GM19463 (cell line): ENCODE measurements around the gene RHOBTB1.

ENCODE experiments used
- ATAC-seq: cut with Tn5 transposase; IDR thresholded peaks from one replicate; pipeline ENCODE4 v1.9.1; 2021; ENCODE audit warnings: mild to moderate bottlenecking, moderate library complexity; ENCODE audit not compliant: unreplicated experiment

RHOBTB1 gene

DNA sequence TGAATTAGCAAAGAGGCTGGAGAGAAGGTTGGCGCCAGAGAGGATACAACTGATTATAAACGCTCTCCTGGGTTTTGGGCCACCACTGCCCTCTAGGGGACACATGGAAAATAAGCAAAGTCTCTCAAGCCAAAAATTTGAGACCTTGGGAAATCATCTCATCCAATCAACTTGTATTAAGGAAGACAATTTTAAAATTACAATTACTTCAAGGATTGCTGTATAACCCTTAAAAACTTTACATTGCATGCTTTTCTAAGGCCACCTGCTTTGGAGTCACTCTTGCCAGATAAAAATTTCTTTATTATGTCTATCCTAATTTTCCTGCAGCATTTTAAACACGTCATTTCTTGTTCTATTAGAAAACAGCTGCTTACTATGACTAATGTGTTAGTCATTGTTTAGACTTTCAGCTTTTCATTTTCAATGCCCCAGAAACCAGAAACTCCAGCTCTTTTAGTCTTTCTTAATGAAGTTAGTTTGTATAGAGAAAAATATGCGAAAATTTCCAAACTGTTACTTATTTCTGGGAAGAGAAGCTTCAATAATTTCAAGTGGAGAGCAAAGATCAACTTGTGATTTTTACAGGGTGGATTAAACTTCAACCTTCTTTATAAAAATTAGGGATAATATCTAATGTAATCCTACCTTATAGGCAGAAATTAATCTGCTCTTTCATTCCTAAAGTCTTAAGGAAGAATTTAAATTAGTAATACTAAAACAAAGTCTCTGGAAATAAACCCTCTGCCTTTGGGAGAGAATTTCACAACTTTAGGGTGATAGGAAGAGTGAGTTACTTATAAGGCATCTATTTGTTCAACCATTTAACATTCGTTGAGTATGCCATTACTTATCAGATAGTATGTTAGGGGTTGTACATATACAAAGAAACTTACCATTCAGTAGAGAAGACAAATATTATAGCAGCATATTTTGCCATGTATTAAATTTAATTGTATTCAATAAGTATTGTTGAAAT is 20.6 kb upstream of the RHOBTB1 start:
- peak; percentile 47 for ATAC-seq

DNA sequence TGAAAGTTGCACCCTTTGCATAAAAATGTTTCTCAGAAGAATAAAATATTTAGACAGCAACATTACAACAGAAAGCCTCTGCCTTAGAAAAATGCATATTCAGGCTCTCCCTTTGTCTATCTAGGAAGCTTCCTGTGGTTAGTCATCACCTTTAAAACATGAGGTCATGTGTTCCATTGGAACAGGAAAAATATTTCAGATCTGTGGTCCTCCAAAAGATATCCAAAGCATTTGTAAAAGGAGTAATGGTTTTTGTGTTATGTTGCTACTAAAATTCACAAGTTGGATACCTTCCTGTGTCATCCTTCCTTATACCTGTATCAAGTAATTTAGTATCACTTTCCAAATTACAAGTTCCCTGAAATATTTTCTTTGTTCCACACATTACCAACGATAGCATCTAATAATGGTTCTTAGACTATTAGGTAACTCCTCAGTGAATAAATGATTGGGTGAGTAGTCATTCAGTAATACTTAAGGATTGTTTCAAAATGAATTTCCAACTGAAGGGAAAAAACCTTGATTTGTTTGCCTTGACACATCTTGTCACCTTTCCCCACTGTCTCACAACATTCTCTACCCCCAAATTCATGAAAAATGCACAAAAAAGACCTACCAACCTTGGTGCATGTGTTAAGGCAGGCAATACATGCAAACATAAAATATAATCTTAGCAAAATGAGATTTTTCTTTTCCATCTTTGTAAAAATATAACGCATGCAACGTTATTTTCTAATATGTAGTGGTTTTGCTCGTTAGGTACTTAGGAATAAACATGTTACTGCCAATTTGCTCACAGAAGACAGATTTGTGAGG is 19.7 kb upstream of the RHOBTB1 start:
- no peak for ATAC-seq

DNA sequence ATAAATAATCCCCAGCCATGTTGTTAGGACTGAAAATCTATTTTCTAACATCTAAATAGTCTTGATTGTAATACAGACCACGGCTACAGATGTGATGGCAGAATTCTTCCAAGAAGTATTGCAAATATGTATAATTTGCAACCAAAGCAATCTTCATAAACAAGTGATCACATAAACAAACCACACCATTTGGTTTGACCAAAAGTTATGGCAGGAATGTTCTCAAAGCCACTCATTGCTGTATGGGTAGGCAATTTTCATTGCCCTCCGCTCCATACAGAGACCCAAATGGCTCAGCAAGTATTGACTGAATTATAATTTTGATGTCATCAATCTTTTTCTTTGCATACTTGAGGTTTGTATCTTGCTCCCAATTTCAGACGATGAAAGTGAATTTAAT is 19.0 kb upstream of the RHOBTB1 start:
- no peak for ATAC-seq

DNA sequence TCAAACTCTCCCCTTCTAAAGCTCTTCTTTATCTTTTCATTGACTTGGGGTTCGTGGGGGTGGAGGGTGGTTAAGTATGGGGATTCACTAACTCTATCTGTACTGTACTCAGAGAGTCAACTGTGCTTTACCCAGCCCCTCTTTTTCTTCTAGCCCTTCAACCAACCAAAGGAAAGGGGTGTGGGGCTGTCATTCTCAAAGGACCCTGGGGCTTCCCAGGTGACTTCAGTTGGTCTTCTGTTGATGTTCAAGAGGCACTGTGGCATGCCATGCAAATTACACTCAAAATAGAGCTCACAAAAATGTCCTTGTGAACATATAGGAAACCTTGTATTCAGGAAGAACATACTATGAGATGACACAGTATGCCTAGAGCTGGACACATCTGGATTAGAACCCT is 16.9 kb upstream of the RHOBTB1 start:
- ATAC-seq: no peak

DNA sequence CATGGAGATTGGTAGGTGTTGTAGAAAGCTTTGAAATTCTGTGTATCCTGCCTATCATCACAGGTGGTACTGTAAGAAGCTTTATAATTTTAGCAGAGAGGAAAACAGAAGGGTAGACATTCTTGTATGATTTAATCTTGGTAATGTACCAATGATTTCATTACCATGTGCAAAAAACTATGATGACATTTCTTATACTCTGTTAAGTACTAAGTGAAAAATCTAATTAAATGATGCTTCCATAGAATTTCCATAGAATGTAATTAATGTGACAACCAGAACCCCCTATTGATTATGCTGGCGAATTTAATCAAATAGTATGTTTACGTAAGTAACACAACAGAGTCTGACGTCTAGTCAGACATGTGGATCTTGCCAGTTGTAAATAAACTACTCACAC is 16.0 kb upstream of the RHOBTB1 start:
- ATAC-seq: no peak

DNA sequence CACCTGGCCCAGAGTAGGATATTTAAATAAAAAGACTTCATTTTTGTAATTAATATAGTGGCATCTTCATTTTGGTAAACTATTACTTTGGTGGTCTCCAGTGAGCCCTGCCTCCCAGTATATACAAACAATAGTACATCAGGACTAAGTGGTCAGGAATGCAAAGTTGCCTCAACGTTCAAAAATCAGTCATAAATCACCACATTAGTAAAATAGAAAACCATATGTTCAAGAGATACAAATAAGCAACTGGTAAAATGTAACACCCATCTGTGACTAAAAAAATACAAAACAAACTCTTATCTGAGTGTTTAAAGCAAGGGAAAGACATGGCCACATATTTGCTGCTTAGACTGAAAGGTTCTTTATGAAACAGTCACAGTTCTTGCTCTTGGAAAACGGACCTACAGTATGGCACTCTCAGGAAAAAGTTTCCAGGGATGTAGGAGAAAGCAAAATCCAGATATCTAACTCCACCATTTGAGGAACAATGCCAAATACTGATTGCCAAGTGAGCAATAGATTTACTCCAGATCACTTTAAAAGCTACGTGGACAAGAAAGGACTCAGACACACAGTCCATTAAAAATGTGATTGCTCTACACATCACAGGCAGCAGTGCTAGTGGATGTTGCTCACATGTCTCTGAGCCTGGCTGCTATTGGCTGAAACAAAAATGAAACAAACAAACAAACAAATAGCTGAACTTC is 15.1 kb upstream of the RHOBTB1 start:
- no peak for ATAC-seq

DNA sequence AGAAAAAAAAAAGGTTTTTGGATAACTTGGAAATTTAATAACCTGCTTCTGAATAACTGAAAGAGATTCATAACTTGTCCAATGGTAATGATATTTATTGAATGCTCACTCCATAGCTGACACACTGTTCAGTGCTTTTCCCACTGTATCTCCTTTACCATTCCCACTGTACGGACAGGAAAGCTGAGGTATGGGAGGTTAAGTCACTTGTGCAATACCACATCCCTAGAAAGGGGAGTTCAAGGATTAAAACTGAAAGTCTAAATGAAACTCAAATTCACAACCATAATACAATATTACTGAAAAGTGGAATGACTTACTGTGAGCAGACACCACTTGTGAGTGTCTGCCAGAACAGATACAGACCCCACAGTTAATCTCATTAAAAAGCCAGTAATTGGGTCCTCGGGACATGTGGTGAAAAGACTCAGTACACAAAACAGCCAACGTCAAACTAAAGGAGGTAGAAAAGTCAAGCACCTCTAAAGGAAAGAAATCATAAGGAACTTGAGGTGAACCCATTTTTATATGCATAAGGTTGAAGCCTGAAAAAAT is 13.8 kb upstream of the RHOBTB1 start:
- no peak for ATAC-seq

DNA sequence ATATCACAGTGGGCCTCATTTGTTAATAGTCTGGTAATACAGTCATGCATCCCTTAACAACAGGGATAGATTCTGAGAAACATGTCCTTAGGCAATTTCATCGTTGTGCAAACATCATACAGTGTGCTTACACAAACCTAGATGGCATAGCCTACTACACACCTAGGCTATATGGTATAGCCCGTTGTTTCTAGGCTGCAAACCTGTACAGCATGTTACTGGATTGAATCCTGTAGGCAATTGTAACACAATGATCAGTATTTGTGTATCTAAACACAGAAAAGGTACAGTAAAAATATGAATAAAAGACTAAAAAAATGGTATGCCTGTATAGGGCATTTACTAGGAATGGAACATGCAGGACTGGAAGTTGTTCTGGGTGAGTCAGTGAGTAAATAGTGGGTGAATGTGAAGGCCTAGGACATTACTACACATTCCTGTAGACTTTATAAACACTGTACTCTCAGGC is 12.0 kb upstream of the RHOBTB1 start:
- no peak for ATAC-seq

DNA sequence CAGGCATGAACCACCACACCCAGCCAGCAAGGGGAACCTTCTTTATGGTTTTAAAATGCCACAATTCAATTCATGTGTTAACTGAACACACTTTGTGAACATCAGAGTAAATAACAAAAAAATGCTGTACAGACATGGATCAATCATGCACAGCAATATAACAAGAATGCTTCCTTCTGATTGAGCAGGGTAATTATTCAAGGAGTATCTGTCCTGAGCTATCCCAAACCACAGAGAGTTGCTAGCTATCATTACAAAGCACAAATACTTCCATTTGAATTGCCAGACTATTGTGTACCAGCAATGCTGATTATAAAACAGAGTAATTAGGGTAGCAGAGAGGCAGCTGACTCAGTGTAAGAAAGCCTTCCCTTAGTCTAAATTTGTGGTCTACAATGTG is 11.3 kb upstream of the RHOBTB1 start:
- ATAC-seq: no peak

DNA sequence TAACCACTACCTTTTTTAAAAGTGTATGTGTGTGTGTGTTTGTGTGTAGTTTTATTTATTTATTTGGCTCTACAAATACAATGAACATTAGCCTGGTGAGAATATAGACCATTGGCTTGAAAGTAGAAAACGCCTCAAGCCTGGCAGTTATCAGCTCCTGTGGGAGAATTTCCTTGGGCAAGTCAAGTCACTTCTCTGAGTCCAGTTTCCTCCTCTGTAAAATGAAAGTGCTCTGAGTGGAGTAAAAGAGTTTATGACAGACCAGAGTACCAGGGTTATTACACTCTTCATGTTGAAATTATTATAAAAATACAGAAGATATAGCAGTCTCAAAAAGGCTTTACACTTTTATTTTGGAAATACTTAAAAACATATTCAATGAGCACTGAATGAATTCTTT is 10.1 kb upstream of the RHOBTB1 start:
- ATAC-seq: no peak

DNA sequence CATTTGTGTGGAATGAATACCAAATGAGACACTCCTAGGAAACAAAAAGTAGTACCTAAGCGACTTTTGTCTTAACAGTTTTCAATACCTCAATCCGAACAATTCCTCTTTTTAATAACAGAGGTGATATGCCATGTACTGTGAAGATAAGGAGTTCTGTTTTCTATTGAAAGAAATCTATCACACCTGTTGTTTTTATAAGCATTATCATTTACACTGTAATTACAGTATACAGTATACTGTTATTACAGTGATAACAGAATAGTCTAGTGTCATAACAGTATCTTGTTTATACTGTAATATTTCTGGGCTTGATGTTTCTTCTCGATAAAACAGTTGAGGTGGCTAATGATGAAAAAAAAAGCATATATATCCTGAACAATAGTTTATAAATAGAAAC is 9.4 kb upstream of the RHOBTB1 start:
- ATAC-seq: no peak

DNA sequence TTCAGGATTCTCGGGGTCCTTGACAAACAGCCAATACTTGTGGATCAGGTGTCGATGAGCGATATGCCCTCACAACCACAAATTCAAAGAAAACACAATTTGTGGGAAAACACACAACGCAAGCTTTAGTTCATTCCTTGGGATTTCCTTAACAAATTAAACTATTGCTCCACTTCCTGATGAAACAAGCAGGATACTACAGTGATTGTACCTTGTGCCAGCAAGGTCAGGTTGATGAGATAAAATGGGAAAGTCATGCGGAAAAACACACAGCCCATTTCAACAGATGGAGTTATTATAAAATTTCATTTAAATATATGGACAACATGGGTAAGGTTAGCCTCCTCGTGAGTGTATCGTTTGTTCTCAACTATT is 8.8 kb upstream of the RHOBTB1 start:
- no peak for ATAC-seq

DNA sequence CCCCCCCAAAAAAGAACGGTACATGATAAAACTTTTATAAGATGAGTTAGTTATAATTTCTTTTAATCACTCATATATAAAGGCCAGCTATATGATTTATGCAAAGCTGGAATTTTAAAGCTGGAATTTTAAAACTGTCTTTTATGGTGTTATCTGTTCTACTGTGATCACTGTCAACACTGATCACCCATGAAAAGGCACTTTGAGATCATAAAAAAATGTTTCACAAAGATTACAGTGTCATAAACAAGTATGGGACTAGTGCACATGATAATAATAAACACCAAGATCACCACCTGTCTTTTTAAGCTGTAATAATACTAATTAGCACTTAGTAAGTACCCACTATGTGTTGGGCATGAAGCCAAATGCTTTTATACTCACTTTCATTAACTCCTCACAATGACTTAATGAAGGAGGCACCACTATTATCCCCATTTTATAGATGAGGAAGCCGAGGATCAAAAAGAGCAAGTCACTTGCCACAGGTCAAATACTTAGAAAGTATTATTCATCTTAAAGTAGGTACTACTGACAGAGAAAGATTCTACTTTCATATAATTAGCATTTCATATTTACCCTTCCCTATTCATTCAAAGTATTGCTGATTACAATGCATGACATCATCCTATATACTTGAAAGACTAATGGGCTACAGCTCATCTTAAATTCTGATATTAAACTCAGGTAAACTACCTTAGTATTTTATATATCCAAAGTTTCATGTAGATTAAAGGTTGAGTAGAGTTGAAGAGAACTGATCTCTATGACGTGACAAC is 8.3 kb upstream of the RHOBTB1 start:
- ATAC-seq: no peak

DNA sequence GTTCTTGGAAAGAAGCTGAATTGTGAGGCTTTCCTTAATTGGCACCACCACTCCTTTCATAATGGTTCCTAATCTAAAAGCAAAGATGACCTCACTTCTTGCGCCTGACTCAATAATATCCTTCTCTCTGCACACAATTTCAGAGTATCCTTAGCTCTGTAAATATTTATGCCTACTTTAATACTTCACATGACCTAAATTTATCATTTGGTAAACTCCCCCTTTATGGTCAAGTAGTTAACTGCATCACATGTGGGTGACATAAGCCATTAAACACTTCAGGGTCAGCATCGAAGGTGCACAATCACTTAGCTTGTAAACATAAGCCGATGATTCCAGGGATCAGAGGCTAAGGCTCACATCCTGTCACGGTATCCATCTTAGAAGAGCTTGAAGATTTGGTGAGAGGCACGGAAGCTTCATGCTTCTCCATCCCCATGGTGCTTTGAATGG is 7.3 kb upstream of the RHOBTB1 start:
- ATAC-seq: no peak

DNA sequence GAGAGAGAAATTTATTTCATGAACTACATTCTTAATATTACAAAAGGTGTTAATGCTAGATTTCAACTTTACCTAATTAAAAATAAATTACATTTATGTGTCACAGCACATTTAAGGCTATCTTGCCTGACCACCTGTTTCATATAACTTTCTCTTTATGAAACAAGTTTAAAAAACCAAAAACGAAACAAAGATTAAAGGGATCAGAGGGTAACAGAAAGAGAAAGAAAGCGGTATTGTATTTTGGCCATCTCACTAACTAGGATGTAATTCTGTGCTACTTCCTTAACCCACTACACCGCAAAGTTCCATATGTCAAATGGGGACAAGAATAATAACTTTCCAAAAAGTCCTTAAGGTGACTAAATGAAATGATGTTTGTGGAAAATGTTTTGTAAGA is 6.3 kb upstream of the RHOBTB1 start:
- peak; percentile 63 for ATAC-seq

DNA sequence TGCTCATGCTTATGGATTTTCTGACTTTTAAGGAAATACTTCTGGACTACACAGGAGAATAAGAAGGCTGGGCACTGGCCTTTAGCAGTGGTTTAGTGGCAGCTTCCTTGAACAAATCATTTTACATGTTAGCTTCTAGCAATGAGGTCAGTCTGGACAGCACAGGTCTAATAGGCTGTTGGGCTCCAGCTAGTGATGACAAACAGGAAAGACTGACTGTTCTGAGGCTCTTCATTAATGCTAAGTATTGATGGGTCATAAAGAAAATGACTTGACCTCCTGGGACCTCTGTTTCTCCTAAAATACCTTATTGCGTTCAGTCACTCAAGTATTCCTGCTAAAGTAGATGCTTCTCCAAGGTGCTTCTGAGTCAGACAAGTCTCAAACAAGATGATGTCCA is 4.9 kb upstream of the RHOBTB1 start:
- no peak for ATAC-seq

DNA sequence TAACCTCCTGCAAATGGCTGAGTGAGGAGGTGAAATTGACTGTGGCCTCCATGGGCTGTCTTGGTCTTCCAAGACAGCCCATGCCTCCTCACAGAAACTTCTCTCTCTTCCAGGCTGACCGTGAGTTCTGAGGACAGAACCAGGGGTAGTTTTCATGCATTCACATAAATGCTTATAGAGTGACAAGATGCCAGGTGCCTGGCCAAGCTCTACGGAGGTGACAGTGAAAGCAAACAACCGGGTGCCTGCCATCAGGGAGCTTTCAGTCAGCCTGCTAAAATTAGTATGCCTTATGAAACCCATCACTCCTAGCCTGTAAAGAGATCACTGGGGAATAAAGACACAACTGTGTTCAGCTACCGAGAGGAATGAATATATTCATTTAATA is 919 bp upstream of the RHOBTB1 start:
- no peak for ATAC-seq

DNA sequence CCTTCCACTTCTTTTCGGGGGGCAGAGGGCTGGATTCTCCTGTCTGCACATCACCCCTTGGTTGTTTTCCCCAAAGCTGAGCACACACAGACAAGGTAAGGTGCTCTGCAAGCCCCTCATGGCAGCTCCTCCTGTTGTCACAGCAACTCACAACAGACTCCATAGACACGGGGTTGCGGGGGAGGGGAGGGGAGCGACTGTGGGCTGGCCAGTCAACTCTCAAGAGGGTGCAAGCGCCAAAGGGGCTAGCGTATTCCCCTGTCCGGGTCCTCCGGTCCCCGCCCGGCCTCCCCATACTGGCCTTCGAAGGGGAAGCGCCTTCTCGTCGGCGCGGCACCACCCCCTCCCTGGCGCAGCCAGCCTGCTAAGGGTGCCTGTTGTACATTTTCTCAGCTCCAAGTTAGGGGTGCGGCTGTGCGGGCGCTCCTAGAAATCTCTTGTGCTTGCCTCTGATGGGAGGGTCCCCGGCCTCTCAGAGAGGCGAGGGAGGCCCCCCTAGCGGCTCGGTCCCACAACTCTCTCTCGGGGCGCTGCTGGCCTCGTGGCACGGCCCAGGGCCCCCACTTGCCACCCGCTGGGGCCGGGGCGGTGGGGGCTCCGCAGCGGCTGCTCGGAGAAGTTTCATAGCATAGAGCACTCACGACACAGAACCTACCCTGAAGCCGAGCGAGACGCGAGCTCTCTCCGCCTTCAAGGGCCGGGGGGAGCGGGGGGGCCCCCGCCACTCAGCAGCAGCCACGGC is 498 bp downstream of the RHOBTB1 start:
- ATAC-seq: peak; percentile 34

DNA sequence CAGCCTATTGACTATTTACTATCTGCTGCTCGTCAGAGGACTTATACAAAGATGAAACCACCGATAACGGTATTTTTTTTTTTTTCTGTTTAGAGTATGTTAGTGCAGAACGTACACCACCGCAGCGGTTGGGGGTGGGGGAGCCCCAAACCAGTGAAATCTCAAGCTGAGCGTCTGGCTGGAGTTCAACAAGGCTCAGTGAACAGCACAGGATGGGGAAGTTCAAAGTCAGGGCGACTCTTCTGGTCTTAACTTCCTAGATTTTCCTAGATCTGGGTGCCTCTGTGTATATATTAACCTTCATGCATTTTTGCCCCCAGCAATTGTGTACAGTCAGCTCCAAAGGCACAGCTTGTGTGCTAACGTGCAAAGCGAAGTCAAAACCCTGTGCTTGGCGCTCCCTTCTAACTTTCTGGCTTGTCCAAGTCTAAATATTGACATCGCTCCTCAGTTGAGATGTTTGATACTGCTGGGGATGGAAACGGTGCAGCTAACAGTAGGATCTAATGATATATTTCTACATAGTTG is 1.1 kb downstream of the RHOBTB1 start:
- peak; percentile 47 for ATAC-seq
